ENCODE data around the gene LITAF.
"Not testable (repeated sequence)": the region's sequence is repeated elsewhere in the genome, so short reads cannot be mapped to it uniquely, and the experiment has no call there.

Gene LITAF

DNA sequence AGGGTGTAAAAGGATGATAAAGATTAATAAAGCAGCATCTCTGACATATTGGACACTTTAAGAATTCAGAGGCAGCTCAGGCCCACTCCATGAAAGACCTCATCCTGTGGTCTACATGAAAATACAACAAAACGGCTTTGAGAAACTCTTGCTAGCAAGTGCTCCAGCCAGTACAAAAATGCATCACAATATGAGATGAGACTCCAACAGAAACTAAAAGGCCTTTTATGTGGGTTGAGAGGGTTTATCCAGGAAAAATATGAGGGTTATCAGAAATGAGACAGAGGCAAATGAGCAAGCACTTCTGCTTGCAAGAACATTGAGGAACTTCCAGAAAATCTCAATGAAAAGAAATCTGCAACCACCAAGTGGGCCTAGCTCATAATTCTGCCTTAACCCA, 65.7 kb downstream of the LITAF start:
- no peaks in the 10 kb centered on the region for H3K4me1 Mint-ChIP-seq (ENCODE audit: low read depth)
- no peaks in the 10 kb centered on the region for H3K9me3 Mint-ChIP-seq
- H3K36me3 Mint-ChIP-seq (ENCODE audit: low read depth), result no peaks in the 10 kb centered on the region
- no peak overlapping the region for H3K27ac Mint-ChIP-seq
- H3K4me3 Mint-ChIP-seq, result no peak overlapping the region
- no peaks in the 10 kb centered on the region for H3K27me3 Mint-ChIP-seq

- Mint-ChIP-seq H3K9me3 (no peaks in the 10 kb centered on the region), H3K27ac (no peak overlapping the region), H3K36me3 (ENCODE audit: low read depth) (no peaks in the 10 kb centered on the region), H3K4me1 (ENCODE audit: low read depth) (no peaks in the 10 kb centered on the region), H3K27me3 (no peaks in the 10 kb centered on the region), H3K4me3 (no peak overlapping the region)
Measured at GRCh38 chr16:11520442-11520841, 66.3 kb downstream of the LITAF start.

GRCh38 chr16:11517961-11518360, 68.8 kb downstream of the LITAF start:
- Mint-ChIP-seq H3K4me1 (ENCODE audit: low read depth) (no peaks in the 10 kb centered on the region), H3K36me3 (ENCODE audit: low read depth) (no peaks in the 10 kb centered on the region), H3K9me3 (no peaks in the 10 kb centered on the region), H3K4me3 (no peak overlapping the region), H3K27ac (no peak overlapping the region), H3K27me3 (no peaks in the 10 kb centered on the region)

DNA sequence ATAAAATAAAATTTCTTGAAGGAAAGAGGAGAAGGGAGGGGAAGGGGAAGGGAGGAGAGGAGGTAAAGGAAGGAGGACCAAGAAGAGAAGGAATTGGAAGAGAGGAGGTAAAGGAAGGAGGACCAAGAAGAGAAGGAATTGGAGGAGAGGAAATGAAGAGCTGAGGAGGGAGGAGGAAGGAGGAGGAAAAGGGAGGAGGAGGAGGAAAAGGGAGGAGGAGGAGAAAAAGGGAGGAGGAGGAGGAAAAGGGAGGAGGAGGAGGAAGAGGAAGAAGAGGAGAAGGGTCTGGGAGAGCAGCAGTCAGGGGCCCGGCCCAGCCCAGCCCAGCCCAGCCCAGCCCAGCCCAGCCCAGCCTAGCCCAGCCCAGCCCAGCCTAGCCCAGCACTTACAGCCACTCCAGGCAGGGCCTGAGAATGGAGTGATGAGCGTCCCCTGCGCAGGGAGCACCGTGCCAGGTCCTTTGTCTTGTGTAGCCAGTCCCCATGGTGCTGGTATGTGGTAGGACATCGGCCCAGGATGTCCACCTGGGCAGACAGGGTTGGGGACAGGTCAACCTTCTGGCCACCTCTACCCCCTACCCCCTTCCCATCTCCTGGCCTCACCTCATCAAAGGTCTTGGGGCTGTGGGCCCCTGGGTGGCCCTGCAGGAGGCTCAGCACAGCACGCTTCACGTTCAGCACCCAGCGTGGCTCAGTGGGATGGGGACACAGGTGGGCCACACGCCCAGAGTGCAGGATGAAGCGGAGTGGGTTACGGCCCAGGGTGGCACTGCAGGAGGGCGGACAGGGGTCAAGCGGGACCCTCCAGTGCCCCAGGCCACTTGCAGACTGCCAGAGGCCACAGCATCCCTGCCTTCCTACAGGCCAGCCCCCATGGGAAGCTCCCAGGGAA, 70.9 kb downstream of the LITAF start:
- H3K27me3 Mint-ChIP-seq, result no peaks in the 10 kb centered on the region
- H3K27ac Mint-ChIP-seq, result no peak overlapping the region
- no peak overlapping the region for H3K4me3 Mint-ChIP-seq
- H3K4me1 Mint-ChIP-seq (ENCODE audit: low read depth), result no peaks in the 10 kb centered on the region
- no peaks in the 10 kb centered on the region for H3K9me3 Mint-ChIP-seq
- no peaks in the 10 kb centered on the region for H3K36me3 Mint-ChIP-seq (ENCODE audit: low read depth)

DNA sequence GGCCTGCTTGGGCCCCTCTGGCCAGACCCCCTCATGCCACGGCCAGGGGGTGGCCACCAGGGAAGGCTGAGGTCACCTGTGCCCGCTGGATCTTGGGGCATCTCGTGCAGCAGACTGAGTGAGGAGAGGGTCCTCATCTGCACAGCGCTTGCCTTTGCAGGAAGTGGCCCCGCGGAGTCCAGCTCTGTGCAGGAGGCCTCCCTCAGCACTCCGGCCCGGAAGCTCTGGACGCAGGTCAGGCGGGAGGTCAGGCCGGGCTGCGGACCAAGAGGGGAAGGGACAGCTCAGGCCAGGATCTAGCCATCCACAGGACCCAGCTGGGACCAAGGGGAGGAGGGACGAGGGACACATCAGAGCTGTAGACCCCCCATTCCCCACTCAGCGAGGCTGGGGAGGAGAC, 72.4 kb downstream of the LITAF start:
- no peaks in the 10 kb centered on the region for H3K36me3 Mint-ChIP-seq (ENCODE audit: low read depth)
- no peak overlapping the region for H3K4me3 Mint-ChIP-seq
- no peaks in the 10 kb centered on the region for H3K27me3 Mint-ChIP-seq
- H3K27ac Mint-ChIP-seq, result no peak overlapping the region
- H3K9me3 Mint-ChIP-seq, result no peaks in the 10 kb centered on the region
- no peaks in the 10 kb centered on the region for H3K4me1 Mint-ChIP-seq (ENCODE audit: low read depth)

- not testable (repeated sequence) for H3K4me1 Mint-ChIP-seq (ENCODE audit: low read depth); H3K4me3 Mint-ChIP-seq; H3K27ac Mint-ChIP-seq; H3K27me3 Mint-ChIP-seq; H3K36me3 Mint-ChIP-seq (ENCODE audit: low read depth); H3K9me3 Mint-ChIP-seq
Measured at GRCh38 chr16:11513366-11513765, 73.4 kb downstream of the LITAF start.

DNA sequence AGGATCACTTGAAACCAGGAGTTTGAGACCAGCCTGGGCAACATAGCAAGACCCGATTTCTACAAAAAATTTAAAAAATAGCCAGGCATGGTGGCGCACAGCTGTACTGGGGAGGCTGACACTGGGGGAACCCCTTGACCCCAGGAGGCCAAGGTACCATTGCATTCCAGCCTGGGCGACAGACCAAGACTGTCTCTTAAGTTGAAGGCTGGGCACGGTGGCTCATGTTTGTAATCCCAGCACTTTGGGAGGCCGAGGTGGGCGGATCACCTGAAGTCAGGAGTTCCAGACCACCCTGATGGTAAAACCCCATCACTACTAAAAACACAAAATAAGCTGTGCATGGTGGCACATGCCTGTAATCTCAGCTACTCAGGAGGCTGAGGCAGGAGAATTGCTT, 74.9 kb downstream of the LITAF start:
- Mint-ChIP-seq H3K4me3 (no peak overlapping the region), H3K27me3 (no peaks in the 10 kb centered on the region), H3K9me3 (no peaks in the 10 kb centered on the region), H3K4me1 (ENCODE audit: low read depth) (no peaks in the 10 kb centered on the region), H3K36me3 (ENCODE audit: low read depth) (no peaks in the 10 kb centered on the region), H3K27ac (no peak overlapping the region)

DNA sequence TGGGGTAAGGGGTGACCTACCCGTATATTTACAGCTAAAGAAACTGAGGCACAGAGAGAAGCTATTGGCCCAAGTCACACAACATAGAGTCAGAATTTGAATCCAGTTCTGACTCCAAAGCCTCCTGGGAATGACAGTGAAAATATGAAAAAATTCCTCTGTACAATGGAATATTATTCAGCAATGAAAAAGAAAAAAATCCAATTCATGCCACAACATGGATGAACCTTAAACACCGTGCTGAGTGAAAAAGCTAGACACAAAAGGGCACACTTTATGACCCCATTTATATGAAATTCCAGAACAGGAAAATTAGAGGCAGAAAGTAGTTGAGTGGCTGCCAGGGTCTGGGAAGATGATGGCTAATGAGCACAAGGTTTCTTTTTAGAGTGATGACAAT, 75.4 kb downstream of the LITAF start:
- Mint-ChIP-seq H3K27me3 (no peaks in the 10 kb centered on the region), H3K9me3 (no peaks in the 10 kb centered on the region), H3K27ac (no peak overlapping the region), H3K4me3 (no peak overlapping the region), H3K4me1 (ENCODE audit: low read depth) (no peaks in the 10 kb centered on the region), H3K36me3 (ENCODE audit: low read depth) (no peaks in the 10 kb centered on the region)

DNA sequence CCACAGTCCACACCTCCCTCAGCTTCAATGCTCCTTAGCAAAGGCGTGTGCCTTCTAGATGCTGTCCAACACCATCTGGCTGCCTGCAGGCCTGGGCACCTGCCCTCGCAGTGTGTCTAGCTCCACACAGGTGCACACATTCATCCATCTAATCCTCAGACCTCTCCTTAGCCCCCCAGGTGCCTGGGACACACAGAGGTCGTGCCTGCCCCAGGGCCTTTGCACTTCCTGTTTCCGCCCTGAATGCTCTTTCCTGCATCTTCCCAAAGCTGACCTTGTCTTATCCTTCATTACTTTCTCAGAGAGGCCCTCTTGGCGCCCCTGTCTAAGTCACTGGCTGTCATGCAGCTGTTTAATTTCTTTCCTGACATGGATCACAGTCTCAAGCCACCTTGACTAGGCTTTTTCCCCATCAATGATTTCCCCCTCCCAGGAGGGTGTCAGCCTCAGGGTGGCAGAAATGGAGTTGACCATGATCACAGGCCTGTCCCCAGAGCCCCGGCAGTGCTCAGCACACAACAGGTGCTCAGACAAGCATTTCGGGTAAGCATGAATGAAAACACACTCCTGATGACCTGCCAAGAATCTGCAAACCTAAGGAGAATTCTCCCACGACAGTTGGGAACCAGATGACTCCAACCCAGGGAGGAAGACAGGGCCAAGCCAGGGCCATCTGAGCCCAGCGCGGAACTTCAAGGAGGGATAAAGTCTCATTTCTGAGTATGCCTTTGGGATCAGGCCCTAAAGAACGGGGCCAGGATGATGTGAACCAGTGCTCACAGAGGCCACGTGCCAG, 76.3 kb downstream of the LITAF start:
- no peaks in the 10 kb centered on the region for H3K4me1 Mint-ChIP-seq (ENCODE audit: low read depth)
- H3K4me3 Mint-ChIP-seq, result no peak overlapping the region
- H3K27me3 Mint-ChIP-seq, result no peaks in the 10 kb centered on the region
- no peak overlapping the region for H3K27ac Mint-ChIP-seq
- H3K9me3 Mint-ChIP-seq, result no peaks in the 10 kb centered on the region
- H3K36me3 Mint-ChIP-seq (ENCODE audit: low read depth), result no peaks in the 10 kb centered on the region

GRCh38 chr16:11507991-11508390, 78.7 kb downstream of the LITAF start:
- Mint-ChIP-seq H3K9me3 (no peaks in the 10 kb centered on the region), H3K4me1 (ENCODE audit: low read depth) (no peaks in the 10 kb centered on the region), H3K36me3 (ENCODE audit: low read depth) (no peaks in the 10 kb centered on the region), H3K27me3 (no peaks in the 10 kb centered on the region), H3K27ac (no peak overlapping the region), H3K4me3 (no peak overlapping the region)

- Mint-ChIP-seq H3K27me3 (no peaks in the 10 kb centered on the region), H3K4me3 (no peak overlapping the region), H3K27ac (no peak overlapping the region), H3K36me3 (ENCODE audit: low read depth) (no peaks in the 10 kb centered on the region), H3K4me1 (ENCODE audit: low read depth) (no peaks in the 10 kb centered on the region), H3K9me3 (no peaks in the 10 kb centered on the region)
Measured at GRCh38 chr16:11507350-11507749, 79.4 kb downstream of the LITAF start.

GRCh38 chr16:11506741-11507305, 79.9 kb downstream of the LITAF start:
- H3K4me1 Mint-ChIP-seq (ENCODE audit: low read depth), result no peaks in the 10 kb centered on the region
- H3K9me3 Mint-ChIP-seq, result no peaks in the 10 kb centered on the region
- H3K36me3 Mint-ChIP-seq (ENCODE audit: low read depth), result no peaks in the 10 kb centered on the region
- H3K4me3 Mint-ChIP-seq, result no peak overlapping the region
- H3K27ac Mint-ChIP-seq, result no peak overlapping the region
- no peaks in the 10 kb centered on the region for H3K27me3 Mint-ChIP-seq

DNA sequence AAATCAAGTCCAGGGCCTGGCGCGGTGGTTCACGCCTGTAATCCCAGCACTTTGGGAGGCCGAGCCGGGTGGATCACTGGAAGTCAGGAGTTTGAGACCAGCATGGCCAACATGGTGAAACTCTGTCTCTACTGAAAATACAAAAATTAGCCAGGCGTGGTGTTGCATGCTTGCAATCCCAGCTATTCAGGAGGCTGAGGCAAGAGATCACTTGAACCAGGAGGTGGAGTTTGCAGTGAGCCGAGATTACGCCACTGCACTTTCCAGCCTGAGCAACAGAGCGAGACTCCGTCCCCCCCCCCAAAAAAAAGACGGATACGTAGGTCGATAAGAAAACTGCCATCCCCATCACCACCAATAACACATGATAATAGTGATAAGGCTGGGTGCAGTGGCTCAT, 82.5 kb downstream of the LITAF start:
- not testable (repeated sequence) for H3K4me1 Mint-ChIP-seq (ENCODE audit: low read depth); H3K27ac Mint-ChIP-seq; H3K36me3 Mint-ChIP-seq (ENCODE audit: low read depth); H3K4me3 Mint-ChIP-seq; H3K27me3 Mint-ChIP-seq; H3K9me3 Mint-ChIP-seq

DNA sequence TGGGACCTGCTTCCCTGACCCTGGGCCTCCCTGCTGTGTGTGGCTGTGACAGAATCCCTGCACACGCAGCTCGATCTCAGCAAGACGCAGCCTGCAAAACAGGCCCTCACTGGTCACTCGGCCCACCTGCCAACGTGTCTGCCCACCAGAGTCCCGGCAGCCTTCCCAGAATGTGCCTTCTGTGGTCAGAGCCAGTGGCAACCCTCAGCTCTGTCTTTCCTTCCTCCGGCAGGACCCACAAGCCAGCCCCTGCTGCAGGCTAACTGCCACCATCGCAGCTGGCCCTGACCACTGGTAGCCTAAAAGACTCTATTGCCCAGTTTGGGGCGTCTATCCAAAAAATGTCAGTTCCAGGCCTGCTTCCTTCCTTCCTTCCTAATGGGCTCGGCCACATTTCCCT, 83.2 kb downstream of the LITAF start:
- Mint-ChIP-seq H3K27ac (no peak overlapping the region), H3K9me3 (no peaks in the 10 kb centered on the region), H3K4me1 (ENCODE audit: low read depth) (peaks cover 3% of the 10 kb centered on the region), H3K27me3 (no peaks in the 10 kb centered on the region), H3K4me3 (no peak overlapping the region), H3K36me3 (ENCODE audit: low read depth) (no peaks in the 10 kb centered on the region)

DNA sequence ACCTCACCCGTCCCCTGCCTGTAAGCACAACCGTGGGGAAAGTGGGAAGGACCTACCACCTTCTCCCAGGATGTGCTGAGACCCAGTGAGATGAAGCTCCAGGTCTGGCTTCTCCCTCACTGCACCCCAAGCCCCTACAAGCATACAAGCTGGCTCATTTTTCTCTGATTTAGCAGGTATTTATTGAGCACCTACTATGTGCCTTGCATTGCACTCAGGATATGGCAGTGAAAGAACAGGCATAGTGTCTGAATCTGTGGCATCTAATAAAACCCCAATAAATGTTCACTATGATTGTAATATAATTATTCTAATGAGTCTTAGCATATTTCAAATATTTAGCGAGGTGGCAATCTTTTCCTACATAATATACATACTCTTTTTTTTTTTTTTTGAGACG, 84.5 kb downstream of the LITAF start:
- Mint-ChIP-seq H3K4me3 (no peak overlapping the region), H3K36me3 (ENCODE audit: low read depth) (no peaks in the 10 kb centered on the region), H3K4me1 (ENCODE audit: low read depth) (peaks cover 12% of the 10 kb centered on the region), H3K9me3 (no peaks in the 10 kb centered on the region), H3K27ac (no peak overlapping the region), H3K27me3 (no peaks in the 10 kb centered on the region)
